ENCODE data around the gene ICAM2.
A peak's percentile ranks its signal among the peaks of the same experiment; 100 is the strongest.

Gene ICAM2

GRCh38 chr17:64020056-64020766 lies at the start of gene ICAM2:
Gene ICAM2, minus strand, starts transcription at chr17:64020633. Its CDS starts 13,942 bp downstream, at chr17:64006691.
- peak; percentile 84 to 86 for DNase-seq

- no peak for DNase-seq
Measured at GRCh38 chr17:64070213-64070612, 49.8 kb upstream of the ICAM2 start.

- DNase-seq = no peak
Measured at GRCh38 chr17:64069143-64069542, 48.7 kb upstream of the ICAM2 start.

GRCh38 chr17:64067657-64068056 lies 47.2 kb upstream of the ICAM2 start:
- no peak for DNase-seq

- DNase-seq = peak; percentile 20 to 24
Measured at GRCh38 chr17:64066716-64067115, 46.3 kb upstream of the ICAM2 start.

GRCh38 chr17:64065161-64065560 lies 44.7 kb upstream of the ICAM2 start:
- DNase-seq = no peak

- no peak for DNase-seq
Measured at GRCh38 chr17:64064331-64064730, 43.9 kb upstream of the ICAM2 start.

GRCh38 chr17:64063766-64064224 lies 43.4 kb upstream of the ICAM2 start:
- DNase-seq = peak; percentile 54 to 60

GRCh38 chr17:64063088-64063487 lies 42.7 kb upstream of the ICAM2 start:
- DNase-seq = no peak

GRCh38 chr17:64061178-64061898 lies 40.9 kb upstream of the ICAM2 start:
- no peak for DNase-seq

- no peak for DNase-seq
Measured at GRCh38 chr17:64060331-64060730, 39.9 kb upstream of the ICAM2 start.

GRCh38 chr17:64059756-64060155 lies 39.3 kb upstream of the ICAM2 start:
- no peak for DNase-seq

GRCh38 chr17:64058621-64059020 lies 38.2 kb upstream of the ICAM2 start:
- DNase-seq = no peak

- DNase-seq = no peak
Measured at GRCh38 chr17:64057701-64058263, 37.3 kb upstream of the ICAM2 start.

GRCh38 chr17:64056269-64057005 lies 36.0 kb upstream of the ICAM2 start:
- DNase-seq = no peak

- DNase-seq = no peak
Measured at GRCh38 chr17:64055183-64056142, 35.0 kb upstream of the ICAM2 start.

GRCh38 chr17:64054304-64054703 lies 33.9 kb upstream of the ICAM2 start:
- DNase-seq = no peak

- no peak for DNase-seq
Measured at GRCh38 chr17:64053101-64053500, 32.7 kb upstream of the ICAM2 start.

- DNase-seq = no peak
Measured at GRCh38 chr17:64051153-64051552, 30.7 kb upstream of the ICAM2 start.

- no peak for DNase-seq
Measured at GRCh38 chr17:64048805-64049204, 28.4 kb upstream of the ICAM2 start.

- DNase-seq = no peak
Measured at GRCh38 chr17:64045176-64045575, 24.7 kb upstream of the ICAM2 start.

Measured in activated CD4-positive, alpha-beta T cell treated with anti-CD3 and anti-CD28 coated beads, Interleukin-2, amount 50 U/mL, for 4 hours (primary cell).